ENCODE measurements around the gene CASK.
A peak's percentile ranks its signal among the peaks of the same experiment; 100 is the strongest.

Gene CASK, protein sequence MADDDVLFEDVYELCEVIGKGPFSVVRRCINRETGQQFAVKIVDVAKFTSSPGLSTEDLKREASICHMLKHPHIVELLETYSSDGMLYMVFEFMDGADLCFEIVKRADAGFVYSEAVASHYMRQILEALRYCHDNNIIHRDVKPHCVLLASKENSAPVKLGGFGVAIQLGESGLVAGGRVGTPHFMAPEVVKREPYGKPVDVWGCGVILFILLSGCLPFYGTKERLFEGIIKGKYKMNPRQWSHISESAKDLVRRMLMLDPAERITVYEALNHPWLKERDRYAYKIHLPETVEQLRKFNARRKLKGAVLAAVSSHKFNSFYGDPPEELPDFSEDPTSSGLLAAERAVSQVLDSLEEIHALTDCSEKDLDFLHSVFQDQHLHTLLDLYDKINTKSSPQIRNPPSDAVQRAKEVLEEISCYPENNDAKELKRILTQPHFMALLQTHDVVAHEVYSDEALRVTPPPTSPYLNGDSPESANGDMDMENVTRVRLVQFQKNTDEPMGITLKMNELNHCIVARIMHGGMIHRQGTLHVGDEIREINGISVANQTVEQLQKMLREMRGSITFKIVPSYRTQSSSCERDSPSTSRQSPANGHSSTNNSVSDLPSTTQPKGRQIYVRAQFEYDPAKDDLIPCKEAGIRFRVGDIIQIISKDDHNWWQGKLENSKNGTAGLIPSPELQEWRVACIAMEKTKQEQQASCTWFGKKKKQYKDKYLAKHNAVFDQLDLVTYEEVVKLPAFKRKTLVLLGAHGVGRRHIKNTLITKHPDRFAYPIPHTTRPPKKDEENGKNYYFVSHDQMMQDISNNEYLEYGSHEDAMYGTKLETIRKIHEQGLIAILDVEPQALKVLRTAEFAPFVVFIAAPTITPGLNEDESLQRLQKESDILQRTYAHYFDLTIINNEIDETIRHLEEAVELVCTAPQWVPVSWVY

DNA sequence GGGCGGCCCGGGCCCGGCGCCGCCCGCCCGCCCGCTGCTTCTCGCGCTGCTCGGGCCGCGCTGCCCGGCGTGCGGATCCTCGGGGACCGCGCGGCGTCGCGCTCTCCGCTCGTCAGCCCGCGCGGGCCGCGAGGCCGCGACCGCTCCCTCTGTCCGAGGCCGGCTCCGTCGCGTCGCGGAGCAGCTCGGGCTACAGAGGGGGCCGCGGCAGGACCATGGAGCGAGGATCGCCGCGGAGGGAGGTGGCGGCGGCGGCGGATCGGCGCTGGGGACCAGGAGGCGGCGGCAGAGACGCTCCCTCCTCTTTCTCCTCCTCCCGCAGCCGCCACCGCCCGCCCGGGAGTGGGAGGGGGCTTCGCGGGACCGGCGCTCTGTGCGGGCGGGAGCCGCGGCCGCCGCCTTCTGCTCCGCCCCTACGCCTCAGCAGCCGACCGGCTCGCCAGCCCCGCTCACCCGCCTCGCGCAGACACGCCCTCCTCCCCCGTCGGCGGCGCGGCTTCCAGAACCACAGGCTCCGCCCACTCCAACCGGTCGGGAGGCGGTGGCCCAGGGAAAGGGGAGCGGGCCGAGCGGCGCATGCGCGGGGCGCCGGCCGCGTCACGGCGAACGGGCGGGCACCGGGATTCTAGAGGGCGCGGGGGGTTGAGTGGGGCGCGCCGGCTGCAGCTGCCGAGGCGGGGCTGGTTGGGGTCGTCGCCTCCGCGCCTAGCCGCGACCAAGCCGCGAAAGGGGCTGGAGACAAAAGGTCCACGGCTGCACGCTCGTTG is at the start of gene CASK:
Gene CASK (minus strand): TSS at position 344 of the 767 bp plus-strand sequence. CDS start 566 bp downstream, outside the sequence.
- peak; percentile 82 to 97 for DNase-seq

DNA sequence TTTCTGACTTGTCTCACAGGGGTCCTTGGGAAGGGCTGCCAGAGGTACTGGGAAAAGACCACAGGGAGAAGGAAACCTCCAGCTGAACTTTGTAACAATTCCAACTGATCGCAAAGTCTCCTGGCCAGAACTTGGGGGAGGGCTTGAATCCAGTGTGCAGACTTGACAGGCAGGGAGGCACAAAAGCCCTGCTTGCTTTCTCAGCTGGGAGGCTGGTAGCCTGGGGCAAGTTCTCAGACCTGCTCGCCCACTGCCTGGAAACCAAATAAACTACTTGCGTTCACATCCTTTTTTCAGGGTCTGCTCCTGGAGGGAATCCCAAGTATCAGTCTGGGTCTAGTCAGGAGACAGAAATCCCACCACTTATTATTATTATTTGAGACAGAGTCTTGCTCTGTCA is 48.0 kb upstream of the CASK start:
- DNase-seq, result no peak

GRCh38 chrX:41970419-41970818 is 47.1 kb upstream of the CASK start:
- no peak for DNase-seq

DNA sequence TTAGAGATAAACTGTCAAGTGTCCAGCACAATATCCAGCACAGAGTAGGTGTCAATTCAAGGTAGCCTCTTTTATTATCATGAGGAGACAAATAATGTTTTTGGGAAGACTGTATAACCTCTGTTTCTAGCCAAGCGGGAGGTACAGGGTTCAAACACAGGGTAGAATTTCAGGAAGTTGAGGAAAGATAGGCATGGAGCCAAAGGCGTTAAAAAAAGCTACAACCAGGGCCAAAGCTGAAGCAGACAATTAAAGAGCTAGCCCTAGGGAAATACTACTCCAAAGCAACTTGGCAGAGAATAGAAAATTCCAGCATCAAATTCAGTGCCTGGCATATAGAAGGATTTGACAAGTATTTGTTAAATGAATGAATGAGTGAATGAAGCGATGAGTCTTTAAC is 40.0 kb upstream of the CASK start:
- no peak for DNase-seq

DNA sequence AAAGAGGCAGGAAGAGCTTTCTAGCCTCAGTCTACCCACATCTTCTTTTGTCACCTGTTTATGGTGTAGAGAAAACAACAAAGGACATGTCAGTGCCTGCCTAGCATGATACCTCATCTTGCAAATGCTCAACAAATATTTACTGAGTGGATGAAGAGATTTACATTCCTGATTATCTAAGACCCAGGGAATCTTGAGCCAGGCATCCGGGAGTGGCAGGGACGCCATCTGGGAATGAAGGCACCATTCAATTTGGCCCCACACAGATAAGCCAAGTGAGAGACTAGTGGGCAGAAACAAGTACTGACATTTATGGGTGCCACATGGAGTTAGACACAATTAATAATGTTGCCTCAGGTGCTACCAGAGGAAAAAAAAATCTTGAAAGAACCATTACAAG is 36.8 kb upstream of the CASK start:
- peak in 1 of 2 experiments; percentile 1 for DNase-seq

DNA sequence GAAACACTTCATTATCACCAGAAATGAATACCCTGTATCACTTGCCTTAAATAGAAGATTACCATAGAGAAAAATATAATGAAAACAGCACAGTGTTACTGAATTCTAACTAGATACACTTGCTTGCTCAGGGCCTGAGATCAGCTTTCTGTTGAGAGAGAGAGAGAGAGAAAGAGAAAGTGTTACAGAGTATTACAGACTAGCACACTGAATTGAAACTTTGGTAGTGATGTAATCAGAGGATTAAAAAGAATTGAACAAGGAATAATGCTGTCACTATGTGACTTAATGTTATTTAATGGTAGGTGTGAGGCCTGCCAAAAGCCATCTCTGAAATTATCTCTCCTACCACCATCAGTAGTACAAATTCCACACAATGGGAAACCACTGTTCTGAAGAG is 35.5 kb upstream of the CASK start:
- DNase-seq, result no peak

GRCh38 chrX:41956027-41956426 is 32.7 kb upstream of the CASK start:
- no peak for DNase-seq

- DNase-seq, result no peak
Observed at GRCh38 chrX:41952102-41952501, 28.7 kb upstream of the CASK start.

GRCh38 chrX:41946989-41947612 is 23.7 kb upstream of the CASK start:
- DNase-seq, result no peak

DNA sequence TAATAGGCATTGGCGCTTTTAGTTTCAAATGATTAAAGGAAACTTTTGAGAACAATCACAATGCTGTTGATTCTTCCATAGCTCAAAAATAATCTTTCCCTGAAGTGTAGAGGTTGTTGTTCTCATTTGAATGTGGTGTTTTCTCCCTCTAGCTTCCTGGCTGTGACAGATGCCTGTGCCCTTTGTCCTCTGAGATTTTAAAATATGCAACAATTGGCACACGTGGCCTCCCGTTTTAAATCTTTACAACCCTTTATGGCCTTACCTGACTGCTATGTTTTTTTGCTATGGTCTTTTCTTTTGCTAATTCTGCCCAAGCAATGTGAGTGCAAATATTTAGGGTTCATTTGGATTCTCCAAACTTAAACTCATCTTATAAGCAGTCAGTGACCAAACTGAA is 22.9 kb upstream of the CASK start:
- DNase-seq, result peak in 1 of 2 experiments; percentile 26

DNA sequence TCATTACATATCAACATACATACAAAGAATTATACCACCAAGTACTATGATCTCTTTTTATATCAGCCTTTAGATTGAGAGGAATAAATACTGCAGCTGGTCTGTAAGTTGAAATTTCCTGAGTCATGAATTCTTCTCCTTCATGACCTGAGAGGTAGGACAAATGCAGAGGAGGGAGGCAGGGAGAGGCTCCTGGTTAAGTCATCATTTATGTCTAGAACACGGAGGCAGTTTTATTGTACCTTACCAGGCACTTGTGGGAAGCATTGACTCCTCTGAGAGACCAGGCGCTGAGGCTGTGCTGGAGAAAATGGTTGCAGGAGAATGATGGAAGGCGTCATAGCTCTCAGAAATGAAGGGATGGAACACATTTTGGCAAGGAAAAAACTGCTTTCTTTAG is 12.5 kb upstream of the CASK start:
- no peak for DNase-seq

GRCh38 chrX:41933546-41933945 is 10.2 kb upstream of the CASK start:
- DNase-seq, result no peak

- DNase-seq, result no peak
Observed at GRCh38 chrX:41932885-41933284, 9.5 kb upstream of the CASK start.

DNA sequence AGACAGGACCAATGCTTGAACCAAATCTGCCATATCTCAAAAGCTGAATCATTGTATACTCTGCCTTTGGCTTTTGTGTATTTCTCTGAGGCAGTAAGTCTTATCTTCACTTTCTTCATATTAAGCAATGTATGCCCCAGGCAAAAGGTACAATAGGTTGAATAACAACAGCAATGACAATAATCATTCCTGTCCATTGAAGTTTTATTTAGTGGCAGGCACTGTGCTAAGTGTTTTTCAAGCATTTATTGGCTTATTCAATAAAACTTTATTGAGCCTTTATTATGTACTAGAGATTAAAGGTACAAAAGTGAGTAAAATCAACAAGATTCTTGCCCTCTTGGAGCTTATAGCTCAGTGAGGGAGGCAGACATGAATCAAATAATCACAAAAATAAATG is 8.2 kb upstream of the CASK start:
- no peak for DNase-seq

GRCh38 chrX:41923978-41924683 is 777 bp upstream of the CASK start:
- DNase-seq, result peak; percentile 59 to 78

GRCh38 chrX:41922431-41923151 is 763 bp downstream of the CASK start:
- DNase-seq, result peak; percentile 16 to 56

GRCh38 chrX:41921492-41922430 is 1.6 kb downstream of the CASK start:
- peak in 1 of 2 experiments; percentile 38 for DNase-seq

- no peak for DNase-seq
Observed at GRCh38 chrX:41919870-41920269, 3.5 kb downstream of the CASK start.

GRCh38 chrX:41917517-41917916 is 5.8 kb downstream of the CASK start:
- DNase-seq, result no peak

- no peak for DNase-seq
Observed at GRCh38 chrX:41913476-41913875, 9.9 kb downstream of the CASK start.
